AG04449 (cell line): ENCODE results near the gene FAHD1.

Experiments
- CTCF ChIA-PET: fragments of 350-600 bp; formaldehyde crosslinking; extraction: SDS; loops from one replicate; lab custom pipeline; 2021; ENCODE audit warnings: antibody characterized with exemption; lab: Yijun Ruan, JAX
- POLR2A ChIA-PET: fragments of 400-600, 350-600 bp; formaldehyde crosslinking; extraction: SDS; loops from one replicate; lab custom pipeline; 2020; ENCODE audit warnings: antibody characterized with exemption, inconsistent platforms; lab: Yijun Ruan, JAX
- DNase-seq: peaks from one replicate; pipeline ENCODE4 v3.0.0-alpha.2; 2010; ENCODE audit warnings: low read depth, low spot score
- H3K4me3 ChIP-seq: 2 replicates; pipeline ENCODE4 v1.5.1; 2011; ENCODE audit warnings: low read depth, mild to moderate bottlenecking, control low read depth, low read length
- TF ChIP-seq, protein P1 (sequence below): IDR thresholded peaks from one replicate; pipeline ENCODE4 v1.5.1; 2011; ENCODE audit warnings: mild to moderate bottlenecking, moderate library complexity, low read length, control low read depth, inconsistent platforms; ENCODE audit not compliant: insufficient read depth; ENCODE audit errors: missing control alignments

The FAHD1 gene

DNA sequence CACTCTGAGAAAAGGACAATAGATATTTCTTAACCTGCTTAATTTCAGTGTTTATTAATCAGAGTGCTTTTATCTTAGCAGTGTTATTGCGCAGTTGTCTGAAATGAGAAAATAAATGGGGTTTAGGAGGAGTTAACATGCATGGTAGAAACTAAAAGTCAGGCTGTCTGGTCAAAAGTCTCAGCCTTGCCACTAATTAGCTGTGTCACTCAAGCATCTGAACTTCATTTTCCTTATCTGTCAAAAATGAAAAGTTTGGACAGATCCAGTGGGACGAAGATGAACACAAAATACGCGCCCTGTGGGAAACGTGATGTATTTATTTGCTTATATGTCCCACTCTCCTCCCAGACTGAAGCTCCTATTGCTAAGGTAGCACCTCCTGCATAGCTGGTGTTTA lies 51.2 kb downstream of the FAHD1 start:
- TF ChIP-seq, protein P1, sequence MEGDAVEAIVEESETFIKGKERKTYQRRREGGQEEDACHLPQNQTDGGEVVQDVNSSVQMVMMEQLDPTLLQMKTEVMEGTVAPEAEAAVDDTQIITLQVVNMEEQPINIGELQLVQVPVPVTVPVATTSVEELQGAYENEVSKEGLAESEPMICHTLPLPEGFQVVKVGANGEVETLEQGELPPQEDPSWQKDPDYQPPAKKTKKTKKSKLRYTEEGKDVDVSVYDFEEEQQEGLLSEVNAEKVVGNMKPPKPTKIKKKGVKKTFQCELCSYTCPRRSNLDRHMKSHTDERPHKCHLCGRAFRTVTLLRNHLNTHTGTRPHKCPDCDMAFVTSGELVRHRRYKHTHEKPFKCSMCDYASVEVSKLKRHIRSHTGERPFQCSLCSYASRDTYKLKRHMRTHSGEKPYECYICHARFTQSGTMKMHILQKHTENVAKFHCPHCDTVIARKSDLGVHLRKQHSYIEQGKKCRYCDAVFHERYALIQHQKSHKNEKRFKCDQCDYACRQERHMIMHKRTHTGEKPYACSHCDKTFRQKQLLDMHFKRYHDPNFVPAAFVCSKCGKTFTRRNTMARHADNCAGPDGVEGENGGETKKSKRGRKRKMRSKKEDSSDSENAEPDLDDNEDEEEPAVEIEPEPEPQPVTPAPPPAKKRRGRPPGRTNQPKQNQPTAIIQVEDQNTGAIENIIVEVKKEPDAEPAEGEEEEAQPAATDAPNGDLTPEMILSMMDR: no peak
- ChIA-PET POLR2A (no interaction called here), CTCF (interaction anchor here (1.6 to 25.0 kb wide), 3 partner anchors 11 to 51 kb away, joined by 7 to 345 read pairs (median 8); no protein-coding TSS in a partner anchor)
- no peak overlapping the region for H3K4me3 ChIP-seq
- no peak for DNase-seq
